HG02798 (cell line): Measurements from ENCODE around the gene MACROD2.
"Not testable (repeated sequence)": the region's sequence is repeated elsewhere in the genome, so short reads cannot be mapped to it uniquely, and the experiment has no call there.

Source experiments
- ATAC-seq: cut with Tn5 transposase; IDR thresholded peaks from one replicate; pipeline ENCODE4 v1.9.1; 2021; ENCODE audit warnings: mild to moderate bottlenecking; ENCODE audit not compliant: unreplicated experiment, poor library complexity

MACROD2 gene

DNA sequence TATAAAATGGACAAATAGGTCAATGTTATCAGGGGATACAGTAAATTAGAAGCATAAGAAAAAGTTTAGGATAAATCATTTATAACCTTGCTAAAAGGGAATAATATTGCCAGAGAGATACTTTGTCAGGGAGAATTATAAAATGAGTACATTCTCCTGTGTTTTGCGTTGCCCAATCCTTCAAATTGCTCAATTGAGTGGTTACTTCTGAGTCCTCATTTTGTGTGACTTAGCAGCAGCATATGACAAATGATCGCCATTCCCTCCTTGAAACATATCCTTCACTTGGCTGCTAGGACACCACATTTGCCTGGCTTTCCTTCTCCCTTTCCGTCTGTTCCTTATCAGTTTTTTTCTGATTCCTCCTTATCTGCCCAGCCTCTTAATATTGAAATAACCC, 448.8 kb downstream of the MACROD2 start:
- no peak for ATAC-seq

DNA sequence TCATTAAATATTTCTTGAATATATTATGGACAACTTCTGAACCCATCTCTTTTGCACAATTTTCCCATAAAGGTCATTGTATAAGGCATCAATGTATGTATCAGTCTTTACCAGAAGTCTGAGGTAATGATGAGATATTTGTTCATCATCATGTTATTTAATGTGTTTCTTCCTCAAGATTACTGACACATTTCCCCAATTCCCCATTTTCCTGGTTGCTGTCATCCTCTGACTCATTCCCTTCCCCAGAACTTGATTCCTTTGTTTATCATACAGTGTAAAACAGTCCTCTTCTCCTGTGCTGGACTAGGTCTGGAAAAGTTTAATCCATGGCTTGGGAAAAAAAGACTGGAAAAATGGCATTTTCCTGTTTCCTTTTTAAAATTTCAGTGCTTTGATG, 450.0 kb downstream of the MACROD2 start:
- ATAC-seq: no peak

DNA sequence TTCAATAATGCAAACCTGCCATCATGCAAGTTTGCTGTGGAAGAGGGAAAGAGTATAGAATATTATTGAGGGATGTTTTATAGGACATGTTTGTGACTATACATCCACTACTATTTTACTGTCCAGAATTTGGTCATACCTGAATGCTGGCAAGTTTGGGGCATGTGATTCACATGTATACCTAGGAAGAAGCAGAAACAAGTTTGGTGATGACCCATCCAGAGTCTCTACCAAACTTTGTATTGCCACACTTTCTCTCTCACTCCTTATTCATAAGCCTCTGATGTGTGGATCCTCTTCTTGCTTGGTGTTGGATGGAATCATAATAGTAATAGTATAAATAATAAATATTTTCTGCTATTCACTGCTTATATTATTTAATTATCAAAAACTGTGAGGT, 450.6 kb downstream of the MACROD2 start:
- ATAC-seq: no peak

DNA sequence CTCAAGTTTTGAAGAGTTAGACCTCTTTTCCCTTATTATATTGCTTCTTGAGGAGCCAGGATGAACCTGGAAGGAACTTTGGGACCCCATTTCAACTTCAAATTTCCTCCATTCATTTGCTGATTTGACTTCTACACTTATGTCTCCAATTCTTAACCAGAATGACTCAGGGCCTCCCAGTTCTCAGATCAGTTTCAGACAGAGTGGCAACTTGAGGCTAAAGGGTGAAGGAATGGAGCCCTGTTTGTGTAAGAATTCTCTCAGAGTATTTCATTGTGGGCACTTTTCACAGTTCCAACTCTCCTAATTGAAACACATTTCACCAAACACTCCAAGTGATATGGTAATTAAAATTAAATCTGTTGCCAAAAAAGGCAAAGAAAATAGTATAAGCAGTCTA, 451.1 kb downstream of the MACROD2 start:
- no peak for ATAC-seq

DNA sequence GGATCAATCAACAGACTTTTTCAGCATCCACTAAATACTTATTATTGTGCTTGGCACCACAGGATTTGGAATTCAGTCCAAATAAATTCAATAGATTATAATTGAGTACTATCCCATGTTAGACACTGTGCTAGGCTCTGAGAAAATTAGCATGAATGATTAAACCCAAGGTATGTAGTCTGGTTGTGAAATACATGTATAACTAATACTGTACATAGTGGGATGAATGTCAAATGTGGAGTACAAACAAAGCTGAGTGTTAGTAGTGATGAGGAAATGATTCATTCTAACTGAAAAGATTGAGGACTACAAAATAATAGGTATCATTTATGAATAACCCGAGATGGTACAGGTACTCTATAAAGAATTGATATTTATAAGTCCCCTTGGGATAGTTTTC, 454.0 kb downstream of the MACROD2 start:
- ATAC-seq: no peak

DNA sequence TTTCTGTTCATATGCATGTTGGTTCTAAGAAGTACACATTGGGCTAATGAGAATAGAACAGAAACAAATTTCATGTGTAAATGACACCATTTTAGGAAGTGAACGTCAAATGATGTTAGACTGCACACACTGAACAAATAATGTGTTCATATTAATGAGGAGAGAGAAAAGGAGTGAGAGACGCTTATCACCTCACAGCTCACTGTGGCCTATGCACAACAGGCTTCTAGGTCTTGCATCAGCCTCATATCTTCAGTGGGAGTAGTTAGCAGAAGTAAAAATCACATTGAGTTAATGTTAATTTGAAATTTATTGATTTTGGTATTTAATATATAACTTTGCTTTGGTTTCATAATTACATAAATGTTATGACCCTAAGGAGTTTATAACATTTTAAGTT, 454.9 kb downstream of the MACROD2 start:
- ATAC-seq: no peak

DNA sequence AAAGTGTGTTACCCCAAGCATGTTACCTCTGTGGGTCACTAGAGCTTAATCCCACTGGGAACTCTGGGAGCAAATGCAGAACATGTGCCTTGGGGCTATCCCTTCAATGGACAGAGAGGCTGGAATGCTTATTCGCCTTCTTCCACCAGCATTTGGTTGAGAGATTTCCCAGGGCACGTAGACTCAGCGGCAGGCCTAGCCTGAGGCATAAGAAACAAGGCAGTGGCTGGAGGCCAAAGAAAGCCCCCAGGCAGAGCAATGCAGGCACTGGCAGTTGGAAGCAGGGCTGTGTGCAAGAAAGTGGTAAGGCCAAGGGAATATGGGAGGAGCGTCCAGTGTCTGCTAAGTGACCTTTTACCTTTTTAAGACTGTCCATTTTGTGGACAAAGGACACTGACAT, 456.1 kb downstream of the MACROD2 start:
- no peak for ATAC-seq

DNA sequence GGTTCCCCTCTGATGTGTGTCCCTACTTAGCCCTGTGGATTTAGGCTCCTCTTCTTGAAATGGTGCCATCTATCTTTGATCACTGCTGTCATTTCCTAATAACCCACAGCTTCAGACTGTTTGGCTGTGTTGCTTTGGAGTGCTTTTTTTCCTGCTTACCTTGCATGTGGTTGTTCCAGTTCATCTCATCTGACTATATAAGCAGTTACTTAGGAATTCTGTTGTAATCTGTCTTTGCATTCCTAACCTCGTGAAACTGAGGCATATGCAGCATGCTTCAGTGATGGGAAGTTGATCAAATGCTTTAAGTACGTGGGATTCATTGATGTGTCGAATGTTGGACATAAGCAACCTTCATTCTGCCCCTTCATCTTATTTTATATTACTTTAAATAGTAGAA, 457.9 kb downstream of the MACROD2 start:
- ATAC-seq: no peak

DNA sequence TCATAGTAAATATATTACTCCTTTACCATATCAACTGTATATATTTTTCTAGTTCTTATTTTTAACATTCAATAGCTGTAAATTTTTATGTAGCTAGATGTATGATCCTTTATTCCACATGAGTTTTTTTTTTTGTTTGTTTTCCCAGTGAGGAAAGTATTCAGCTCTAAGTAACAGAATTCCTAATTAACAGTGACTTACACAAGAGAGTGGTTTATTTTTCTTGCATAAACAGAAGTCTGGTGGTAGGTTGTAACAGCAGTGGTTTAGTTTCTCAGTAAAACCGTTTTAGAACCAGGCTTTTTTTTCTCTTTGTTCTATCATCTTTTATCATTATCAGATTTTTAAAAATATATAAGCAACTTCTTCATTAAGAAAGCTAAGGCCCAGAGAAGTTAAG, 459.0 kb downstream of the MACROD2 start:
- ATAC-seq: no peak

DNA sequence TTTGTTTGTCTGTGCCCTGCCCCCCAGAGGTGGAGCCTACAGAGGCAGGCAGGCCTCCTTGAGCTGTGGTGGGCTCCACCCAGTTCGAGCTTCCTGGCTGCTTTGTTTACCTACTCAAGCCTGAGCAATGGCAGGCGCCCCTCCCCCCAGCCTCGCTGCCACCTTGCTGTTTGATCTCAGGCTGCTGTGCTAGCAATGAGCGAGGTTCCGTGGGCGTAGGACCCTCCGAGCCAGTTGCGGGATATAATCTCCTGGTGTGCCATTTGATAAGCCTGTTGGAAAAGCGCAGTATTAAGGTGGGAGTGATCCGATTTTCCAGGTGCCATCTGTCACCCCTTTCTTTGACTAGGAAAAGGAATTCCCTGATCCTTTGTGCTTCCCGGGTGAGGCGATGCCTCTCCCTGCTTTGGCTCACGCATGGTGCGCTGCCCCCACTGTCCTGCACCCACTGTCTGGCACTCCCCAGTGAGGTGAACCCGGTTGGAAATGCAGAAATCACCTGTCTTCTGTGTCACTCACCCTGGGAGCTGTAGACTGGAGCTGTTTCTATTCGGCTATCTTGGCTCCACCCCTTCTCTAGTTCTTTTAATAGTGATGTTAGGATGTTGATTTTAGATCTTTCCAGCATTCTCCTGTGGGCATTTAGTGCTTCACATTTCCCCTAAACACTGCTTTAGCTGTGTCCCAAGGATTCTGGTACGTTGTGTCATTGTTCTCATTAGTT, 471.9 kb downstream of the MACROD2 start:
- ATAC-seq: not testable (repeated sequence)

DNA sequence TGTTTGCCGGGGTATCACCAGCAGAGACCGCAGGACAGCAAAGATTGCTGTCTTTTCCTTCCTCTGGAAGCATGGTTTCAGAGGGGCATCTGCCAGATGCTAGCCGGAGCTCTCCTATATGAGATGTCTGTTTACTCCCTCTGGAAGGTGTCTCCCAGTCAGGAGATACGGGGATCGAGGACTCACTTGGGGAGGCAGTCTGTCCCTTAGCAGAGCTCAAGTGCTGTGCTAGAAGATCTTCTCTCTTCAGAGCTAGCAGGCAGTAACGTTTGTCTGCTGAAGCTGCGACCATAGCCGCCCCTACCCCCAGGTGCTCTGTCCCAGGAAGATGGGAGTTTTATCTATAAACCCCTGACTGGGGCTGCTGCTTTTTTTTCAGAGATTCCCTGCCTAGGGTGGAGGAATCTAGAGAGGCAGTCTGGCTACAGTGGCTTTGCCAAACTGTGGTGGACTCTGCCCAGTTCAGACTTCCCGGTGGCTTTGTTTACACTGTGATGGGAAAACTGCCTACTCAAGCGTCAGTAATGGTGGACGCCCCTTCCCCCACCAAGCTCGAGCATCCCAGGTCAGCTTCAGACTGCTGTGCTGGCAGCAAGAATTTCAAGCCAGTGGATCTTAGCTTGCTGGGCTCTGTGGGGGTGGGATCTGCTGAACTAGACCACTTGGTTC, 475.0 kb downstream of the MACROD2 start:
- ATAC-seq: no peak

DNA sequence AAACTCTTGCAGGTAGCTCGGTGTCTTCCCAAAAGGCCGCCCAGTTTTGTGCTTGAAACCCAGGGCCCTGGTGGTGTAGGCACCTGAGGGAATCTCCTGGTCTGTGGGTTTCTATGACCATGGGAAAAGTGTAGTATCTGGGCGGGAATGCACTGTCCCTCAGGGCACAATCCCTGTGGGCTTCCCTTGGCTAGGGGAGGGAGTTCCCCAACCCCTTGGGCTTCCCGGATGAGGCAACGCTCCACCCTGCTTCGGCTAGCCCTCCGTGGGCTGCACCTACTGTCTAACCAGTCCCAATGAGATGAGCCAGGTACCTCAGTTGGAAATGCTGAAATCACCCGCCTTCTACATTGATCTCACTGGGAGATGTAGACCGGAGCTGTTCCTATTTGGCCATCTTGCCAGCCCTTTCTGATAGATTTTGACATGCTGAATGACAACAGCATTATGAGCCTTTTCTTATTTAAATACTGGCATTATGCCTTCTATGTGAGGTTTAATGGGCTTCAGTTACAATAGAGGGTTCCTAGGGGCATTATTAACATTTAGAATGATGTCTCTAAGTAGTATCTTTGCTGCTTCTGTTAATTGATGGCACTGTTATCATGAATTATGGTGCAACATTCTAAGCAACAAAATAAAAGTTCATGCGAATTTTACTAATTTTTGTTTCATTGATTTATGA, 475.8 kb downstream of the MACROD2 start:
- ATAC-seq: no peak

DNA sequence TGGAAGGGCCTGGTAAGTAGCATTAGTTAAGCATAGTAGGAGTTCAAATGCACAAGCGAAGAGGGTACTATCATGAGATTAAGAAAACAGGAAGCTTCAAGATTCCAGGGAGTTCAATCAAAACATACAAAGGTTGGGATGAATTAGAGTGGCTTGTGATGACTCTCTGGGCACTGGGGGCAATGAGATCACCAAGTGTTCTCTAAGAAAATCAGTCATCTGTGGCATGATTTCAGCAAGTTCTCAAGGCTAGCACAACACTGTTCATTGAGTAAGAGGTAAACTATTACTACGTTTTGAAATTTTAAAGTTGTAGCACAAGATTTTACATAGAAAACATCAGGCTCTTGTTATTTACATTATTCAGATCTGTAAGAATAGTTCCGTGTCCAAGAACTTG, 481.8 kb downstream of the MACROD2 start:
- ATAC-seq: no peak

DNA sequence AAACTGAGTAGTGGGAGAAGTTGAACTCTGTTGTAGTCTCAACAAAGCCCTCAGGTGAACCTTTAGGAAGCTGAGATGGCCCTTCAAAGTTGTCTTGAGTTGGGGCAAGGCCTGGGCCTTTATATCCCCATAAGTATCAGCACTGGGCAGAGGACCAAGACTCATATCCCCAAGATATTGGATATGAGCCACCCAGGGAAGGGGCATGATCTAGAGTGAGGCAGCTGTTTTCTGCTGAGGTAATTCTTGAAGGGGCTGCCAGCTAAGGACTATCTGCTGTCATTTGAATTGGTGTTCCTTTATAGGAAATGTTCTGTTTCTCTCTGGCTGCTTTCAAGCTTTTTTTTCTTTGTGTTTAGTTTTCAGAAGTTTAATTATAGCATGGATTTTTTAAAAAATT, 482.8 kb downstream of the MACROD2 start:
- no peak for ATAC-seq

DNA sequence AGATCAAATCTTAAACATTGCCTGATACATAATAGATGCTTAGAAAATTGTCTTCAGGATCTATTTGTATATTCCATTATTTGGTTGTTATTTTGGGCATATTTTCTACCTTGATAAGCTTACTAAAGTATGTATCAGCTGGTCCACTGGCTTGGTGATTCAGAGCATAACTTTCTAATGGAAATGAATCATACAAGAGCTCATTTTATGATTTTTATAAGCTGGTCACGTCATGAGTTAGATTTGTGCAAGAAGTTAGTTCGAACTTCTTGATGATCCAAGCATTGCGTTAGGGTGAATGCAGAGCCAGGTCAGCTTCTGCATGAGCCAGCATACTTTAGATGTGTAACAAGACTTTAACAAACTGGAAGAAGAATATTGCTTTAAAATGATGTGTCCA, 486.5 kb downstream of the MACROD2 start:
- no peak for ATAC-seq

DNA sequence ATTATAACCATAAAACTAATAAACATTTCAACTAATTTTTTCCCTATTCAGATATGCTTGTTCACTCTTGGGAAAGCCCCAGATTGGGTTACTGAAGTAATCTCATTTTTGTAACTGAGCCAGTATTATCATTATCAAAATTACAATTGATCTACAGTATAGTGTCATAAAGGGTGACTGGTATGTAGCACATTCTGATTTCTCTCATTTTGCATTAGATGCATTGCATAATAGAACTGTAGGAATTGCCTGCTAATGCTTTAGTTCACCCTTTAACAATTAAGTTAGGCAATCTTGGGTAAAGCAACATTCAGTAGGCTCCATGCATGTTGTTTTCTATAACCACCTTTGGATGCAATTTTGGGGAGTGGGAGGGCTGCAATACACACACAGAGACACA, 492.9 kb downstream of the MACROD2 start:
- no peak for ATAC-seq

DNA sequence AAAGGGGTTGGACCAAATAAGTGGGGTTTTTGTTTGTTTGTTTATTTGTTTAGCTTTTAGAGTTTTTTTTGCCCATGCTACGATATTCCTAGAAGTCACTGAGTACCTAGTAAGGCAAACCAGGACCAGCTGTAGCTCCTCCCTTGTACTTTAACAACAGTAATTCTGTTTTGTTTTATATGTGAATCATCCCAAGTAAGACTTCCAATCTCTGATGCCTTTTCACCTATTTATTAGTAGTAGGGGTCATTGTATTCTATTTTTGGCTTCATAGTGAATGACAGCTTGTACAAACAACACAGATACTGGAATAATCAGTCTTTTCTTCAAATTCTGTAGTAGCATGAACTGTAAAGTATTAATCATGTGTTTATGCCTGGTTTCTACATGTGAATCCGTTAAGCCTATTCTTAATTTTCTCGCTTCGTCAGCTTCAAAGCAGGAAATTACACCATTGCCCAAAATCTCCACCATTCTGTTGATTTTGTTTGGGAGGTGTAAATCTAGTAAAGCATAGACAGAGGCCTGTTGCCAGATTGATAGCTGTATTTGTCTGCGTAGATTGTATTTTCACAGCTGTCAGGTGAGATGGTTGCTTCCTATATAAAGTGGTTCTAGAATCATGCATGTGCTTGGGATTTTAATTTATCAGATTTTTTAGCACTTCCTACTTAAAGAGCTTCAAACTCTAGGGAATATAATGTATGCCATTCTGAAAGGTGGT, 493.6 kb downstream of the MACROD2 start:
- ATAC-seq: no peak

DNA sequence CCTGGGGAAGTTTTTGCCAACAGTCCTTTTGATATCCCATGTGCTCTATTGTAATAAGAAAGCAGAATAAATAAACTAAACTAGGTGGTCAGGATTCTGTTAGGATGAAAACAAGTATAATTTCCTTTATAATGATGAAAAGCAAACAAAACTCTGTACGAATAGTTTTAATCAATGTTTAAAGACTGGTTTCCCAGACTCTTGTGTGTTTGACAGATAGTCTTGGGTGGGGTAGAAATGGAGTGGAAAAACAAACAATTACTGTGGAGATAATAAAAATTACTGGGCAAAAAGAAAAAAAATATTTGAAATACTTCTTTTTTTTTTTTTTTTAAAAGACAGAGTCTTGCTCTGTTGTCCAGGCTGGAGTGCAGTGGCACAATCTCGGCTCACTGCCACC, 494.2 kb downstream of the MACROD2 start:
- no peak for ATAC-seq

DNA sequence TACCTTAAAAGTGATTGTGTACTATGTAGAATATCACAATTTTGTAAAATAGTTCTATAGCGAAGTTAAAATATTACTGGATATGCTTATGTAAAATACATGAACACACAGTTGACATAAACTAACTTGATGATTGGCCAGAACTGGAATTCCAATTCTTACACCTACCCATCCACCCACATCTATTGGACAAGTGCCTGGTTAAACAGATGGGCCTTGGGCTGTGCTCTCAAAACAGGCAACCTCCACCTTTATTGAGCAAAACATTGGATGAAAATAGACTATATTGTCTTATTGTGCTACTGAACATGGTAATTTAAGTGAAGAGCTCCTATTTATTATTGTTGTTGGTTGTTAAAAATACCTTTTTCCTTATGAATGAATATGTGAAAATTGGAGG, 496.1 kb downstream of the MACROD2 start:
- no peak for ATAC-seq

DNA sequence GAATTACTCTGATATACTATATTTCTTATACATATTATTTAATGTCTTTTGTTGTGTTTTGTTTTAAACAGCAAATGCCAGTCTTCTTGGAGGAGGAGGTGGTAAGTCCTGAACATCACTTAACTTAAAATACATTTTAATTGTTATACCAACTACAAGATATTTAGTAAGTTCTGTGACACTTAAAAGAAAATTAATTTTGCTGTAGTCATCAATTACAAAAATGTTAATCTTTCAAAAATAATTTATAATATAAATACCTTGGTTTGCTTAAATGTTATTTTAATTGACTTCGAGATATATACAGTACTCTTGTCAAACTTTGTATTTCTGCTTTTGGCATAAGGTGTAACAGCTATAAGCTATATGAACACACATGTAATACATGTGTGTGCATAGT, 498.1 kb downstream of the MACROD2 start:
- no peak for ATAC-seq

DNA sequence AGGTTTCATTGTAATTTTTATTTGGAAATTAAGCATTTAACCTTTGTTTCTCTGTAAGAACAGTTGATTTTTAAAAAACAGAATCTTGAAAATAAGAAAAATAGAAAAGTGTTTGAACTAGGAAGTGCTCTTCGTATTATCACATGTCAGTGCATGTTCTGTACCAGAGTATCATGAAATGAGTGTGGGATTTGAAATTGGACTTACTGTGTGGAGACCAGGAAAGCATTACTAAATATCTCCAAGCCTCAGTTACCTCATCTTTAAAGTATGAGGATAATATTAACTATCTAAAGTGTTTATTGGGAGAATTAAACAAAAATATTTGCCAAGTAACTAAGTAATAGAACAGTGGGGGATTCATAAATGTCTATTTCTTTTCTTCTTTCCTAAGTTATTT, 499.0 kb downstream of the MACROD2 start:
- ATAC-seq: no peak
